Ovary (tissue), 9 donors: ENCODE measurements around the gene COL23A1. TPM values are rescaled to one million over a fixed set of nuclear protein-coding genes. Genes with fewer than 3 reads are reported as not detected.
A peak's percentile ranks its signal among the peaks of the same experiment; 100 is the strongest.

Experiments
- DNase-seq, 5 donors: peaks; one replicate each; pipeline ENCODE4 v3.0.0-alpha.2; 2019 to 2020
- H3K27ac ChIP-seq, 2 donors: fragments of 200-600 bp; one replicate each; pipeline versions ENCODE4 v1.5.1 to v1.8.0; 2019 to 2022
- H3K27me3 ChIP-seq: fragments of 200-600 bp; one replicate; pipeline ENCODE4 v1.8.0; 2022
- H3K36me3 ChIP-seq: fragments of 200-600 bp; sonication (generic); one replicate; pipeline ENCODE4 v1.5.1; 2019
- H3K4me1 ChIP-seq: one replicate; pipeline ENCODE4 v1.8.1; 2013; ENCODE audit warnings: mild to moderate bottlenecking, moderate library complexity; ENCODE audit not compliant: insufficient read depth
- H3K4me3 ChIP-seq: fragments of 200-600 bp; sonication (generic); one replicate; pipeline ENCODE4 v1.5.1; 2017
- H3K9me3 ChIP-seq, 2 donors: fragments of 200-600 bp in 1 of 2; sonication (generic) in 1 of 2; one replicate each; pipeline versions ENCODE4 v1.5.1 to v1.8.1; 2013 to 2019; ENCODE audit warnings: mild to moderate bottlenecking in 1 of 2, moderate library complexity in 1 of 2
- CTCF ChIP-seq, 3 donors: fragments of 450-650 bp in 2 of 3; fragments of 200-600 bp in 1 of 3; IDR thresholded peaks; one replicate each; pipeline versions ENCODE4 v1.5.1 to v1.8.0; 2016 to 2022; ENCODE audit warnings: antibody characterized with exemption in 3 of 3, mild to moderate bottlenecking in 1 of 3
- EP300 ChIP-seq: sonication (generic); formaldehyde crosslinking; IDR thresholded peaks from one replicate; pipeline ENCODE4 v1.6.1; 2017; ENCODE audit warnings: antibody characterized with exemption
- POLR2A ChIP-seq: fragments of 450-650 bp; IDR thresholded peaks from one replicate; pipeline ENCODE4 v1.6.1; 2017; ENCODE audit warnings: antibody characterized with exemption, mild to moderate bottlenecking, moderate library complexity
- WGBS, 3 donors: extraction: QIAGEN DNeasy Blood & Tissue Kit in 1 of 3; methylation state at CpG; one replicate each; pipeline versions ENCODE4 v1.1.5 to v1.1.7; 2013 to 2017; 5-methylcytosine and 5-hydroxymethylcytosine counted together
- intact Hi-C, 4 donors: fragments of 100-400 bp; cut with DNase I; formaldehyde crosslinking; loops; one replicate each; pipeline versions ENCODE4 v1.11.0 to v1.15.1; 2022 to 2023
- polyA plus RNA-seq, 2 donors: library from polyadenylated mRNA; stranded (reverse); fragments of 200-250 nt in 1 of 2; fragments of 350-450 nt in 1 of 2; fragmentation: Illumina TruSeq in 1 of 2; extraction: RNeasy Lipid Tissue Mini Kit (QIAGEN cat#74804) in 1 of 2; gene quantifications; one replicate each; pipeline ENCODE4 v1.2.3, GENCODE V29; 2013 to 2014
- total RNA-seq, 7 donors: library from RNA; depleted of rRNA in 2 of 7; stranded (reverse); fragments of >200 nt in 2 of 7; fragmentation: NEBNext Ultra II Directional in 3 of 7; extraction: Animal tissue kit (Norgen Biotek cat#: 25700) in 3 of 7; gene quantifications; one replicate each; pipeline versions ENCODE4 v1.1.0 to v1.2.4, GENCODE V29; 2016 to 2023
- donor health status: DM: no; HTN: no; CAD: no; lungs with moderate emphysema.
- donor health status: DM: no; HTN: no; CAD: no.
- donor health status: Bipolar disorder and iron deficiency.
- donor health status: DM: yes; HTN: yes; CAD: no.
- donor health status: DM: no; HTN: no; CAD: no.
- donor health status: DM: yes; HTN: yes; CAD: no.

The COL23A1 gene
- total and polyA plus RNA-seq, 9 donors: 0.13 to 0.92 (median 0.39) TPM; not detected in 1

- intact Hi-C loops: no loop called here
- no peak for TF ChIP-seq EP300
- no peak for TF ChIP-seq CTCF (IDR thresholded peaks at IDR 0.05)
- no peak for TF ChIP-seq POLR2A
- H3K27ac ChIP-seq: no peak overlapping the region
- no peaks in the 10 kb centered on the region for H3K36me3 ChIP-seq
- no peak overlapping the region for H3K4me3 ChIP-seq
- peak in 1 of 5 donors; percentile 0 for DNase-seq
- no peaks in the 10 kb centered on the region for H3K9me3 ChIP-seq
- H3K4me1 ChIP-seq: no peaks in the 10 kb centered on the region
- H3K27me3 ChIP-seq: no peaks in the 10 kb centered on the region
- WGBS, 3 donors: 79 to 88% (median 84%) methylated on average over 20 of the region's 20 CpGs
Observed at GRCh38 chr5:178387061-178387855, 202.9 kb downstream of the COL23A1 start.

DNA sequence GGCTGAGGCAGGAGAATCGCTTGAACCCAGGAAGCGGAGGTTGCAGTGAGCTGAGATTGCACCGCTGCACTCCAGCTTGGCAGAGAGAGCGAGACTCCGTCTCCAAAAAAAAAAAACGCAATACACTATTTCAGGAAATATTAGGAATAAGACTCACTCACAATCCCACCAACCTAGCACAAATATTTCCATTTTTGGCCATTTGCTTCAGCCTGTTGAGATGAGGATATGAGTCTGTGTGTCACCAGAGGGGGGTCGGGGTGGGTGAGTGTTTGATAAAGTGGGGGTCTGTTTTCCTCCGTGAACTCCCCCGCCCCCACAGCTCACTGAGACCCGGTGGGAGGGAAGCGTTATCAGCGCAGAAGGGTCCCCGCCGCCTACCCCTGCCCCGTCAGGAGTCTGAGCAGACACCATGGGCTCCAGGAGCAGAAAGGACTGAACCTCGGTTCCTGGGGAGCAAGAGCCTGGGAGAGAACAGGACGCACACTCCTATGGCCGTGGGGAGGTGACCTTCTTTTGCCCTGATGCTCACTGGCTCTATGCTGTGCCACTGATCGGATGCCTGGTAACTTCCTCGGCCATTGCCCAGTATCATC lies 203.8 kb downstream of the COL23A1 start:
- H3K36me3 ChIP-seq: no peaks in the 10 kb centered on the region
- 67 to 79% (median 72%) methylated on average over 20 of the region's 20 CpGs for WGBS, 3 donors
- intact Hi-C loops: no loop called here
- no peak for DNase-seq
- no peaks in the 10 kb centered on the region for H3K27me3 ChIP-seq
- no peaks in the 10 kb centered on the region for H3K9me3 ChIP-seq
- TF ChIP-seq CTCF (IDR thresholded peaks at IDR 0.05): no peak
- no peak for TF ChIP-seq EP300
- no peak for TF ChIP-seq POLR2A
- H3K4me1 ChIP-seq: no peaks in the 10 kb centered on the region
- no peak overlapping the region for H3K4me3 ChIP-seq
- no peak overlapping the region for H3K27ac ChIP-seq

- H3K4me3 ChIP-seq: no peak overlapping the region
- no peaks in the 10 kb centered on the region for H3K27me3 ChIP-seq
- TF ChIP-seq POLR2A (no peak), CTCF (IDR thresholded peaks at IDR 0.05) (no peak), EP300 (no peak)
- DNase-seq: peak in 1 of 5 donors; percentile 14
- no peak overlapping the region for H3K27ac ChIP-seq
- H3K36me3 ChIP-seq: no peaks in the 10 kb centered on the region
- 80 to 87% (median 84%) methylated on average over 13 of the region's 13 CpGs for WGBS, 3 donors
- intact Hi-C loops: no loop called here
- H3K9me3 ChIP-seq: no peaks in the 10 kb centered on the region
- no peaks in the 10 kb centered on the region for H3K4me1 ChIP-seq
Observed at GRCh38 chr5:178385496-178385890, 204.7 kb downstream of the COL23A1 start.

- Histone ChIP-seq H3K27ac (no peak overlapping the region), H3K4me3 (no peak overlapping the region), H3K36me3 (no peaks in the 10 kb centered on the region), H3K4me1 (no peaks in the 10 kb centered on the region), H3K27me3 (no peaks in the 10 kb centered on the region), H3K9me3 (no peaks in the 10 kb centered on the region)
- WGBS, 3 donors: 86 to 90% (median 89%) methylated on average over 15 of the region's 15 CpGs
- TF ChIP-seq CTCF (IDR thresholded peaks at IDR 0.05) (no peak), EP300 (no peak), POLR2A (no peak)
- DNase-seq: peak in 1 of 5 donors; percentile 13
- intact Hi-C loops: no loop called here
Observed at GRCh38 chr5:178384816-178385495, 205.2 kb downstream of the COL23A1 start.
